ENCODE data around the gene MANSC1.
"Not testable (repeated sequence)": the region's sequence is repeated elsewhere in the genome, so short reads cannot be mapped to it uniquely, and the experiment has no call there.

The MANSC1 gene

DNA sequence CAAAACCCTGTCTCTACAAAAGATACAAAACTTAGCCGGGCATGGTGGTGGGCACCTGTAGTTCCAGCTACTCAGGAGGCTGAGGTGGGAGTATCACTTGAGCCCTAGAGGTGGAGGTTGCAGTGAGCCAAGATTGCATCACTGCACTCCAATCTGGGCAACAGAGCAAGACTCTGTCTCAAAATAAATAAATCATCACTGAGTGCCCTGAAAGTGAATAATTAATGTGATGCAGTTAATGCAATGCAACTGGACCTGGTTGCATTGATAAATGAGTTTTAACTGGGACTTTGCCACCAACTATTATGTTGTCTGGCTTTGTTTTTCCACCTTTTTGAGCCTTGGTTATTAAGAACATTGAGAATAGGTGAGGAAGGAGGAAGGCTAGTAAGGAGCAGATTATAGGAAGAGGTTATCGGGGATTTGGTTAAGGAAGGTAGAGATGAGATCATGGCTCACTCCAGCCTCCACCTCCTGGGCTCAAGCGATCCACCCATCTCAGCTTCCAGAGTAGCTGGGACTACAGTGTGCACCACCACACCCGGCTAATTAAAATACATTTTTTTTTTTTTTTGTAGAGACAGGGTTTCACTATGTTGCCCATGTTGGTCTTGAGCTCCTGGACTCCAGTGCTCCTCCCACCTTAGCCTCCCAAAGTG lies 14.9 kb upstream of the MANSC1 start:
- DNase-seq = no peak

DNA sequence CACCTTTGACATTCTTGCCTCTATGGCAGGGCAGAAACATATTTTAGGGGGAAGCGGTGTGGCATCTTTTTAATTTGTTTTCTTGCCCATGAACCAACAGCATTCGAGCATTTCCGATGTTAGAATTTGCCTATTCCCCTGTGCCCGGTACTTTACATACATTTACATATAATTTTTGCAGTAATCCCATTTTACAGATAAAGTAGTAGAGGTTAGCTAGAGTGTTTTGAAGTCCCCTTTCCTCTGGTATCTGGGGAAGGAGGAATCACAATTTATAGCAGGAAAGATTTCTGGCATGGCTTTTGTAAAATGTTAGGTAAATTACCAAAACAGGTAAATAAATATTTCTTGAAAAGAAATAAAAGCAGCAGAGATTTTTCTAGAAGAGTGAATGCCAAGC lies 8.5 kb upstream of the MANSC1 start:
- no peak for DNase-seq

DNA sequence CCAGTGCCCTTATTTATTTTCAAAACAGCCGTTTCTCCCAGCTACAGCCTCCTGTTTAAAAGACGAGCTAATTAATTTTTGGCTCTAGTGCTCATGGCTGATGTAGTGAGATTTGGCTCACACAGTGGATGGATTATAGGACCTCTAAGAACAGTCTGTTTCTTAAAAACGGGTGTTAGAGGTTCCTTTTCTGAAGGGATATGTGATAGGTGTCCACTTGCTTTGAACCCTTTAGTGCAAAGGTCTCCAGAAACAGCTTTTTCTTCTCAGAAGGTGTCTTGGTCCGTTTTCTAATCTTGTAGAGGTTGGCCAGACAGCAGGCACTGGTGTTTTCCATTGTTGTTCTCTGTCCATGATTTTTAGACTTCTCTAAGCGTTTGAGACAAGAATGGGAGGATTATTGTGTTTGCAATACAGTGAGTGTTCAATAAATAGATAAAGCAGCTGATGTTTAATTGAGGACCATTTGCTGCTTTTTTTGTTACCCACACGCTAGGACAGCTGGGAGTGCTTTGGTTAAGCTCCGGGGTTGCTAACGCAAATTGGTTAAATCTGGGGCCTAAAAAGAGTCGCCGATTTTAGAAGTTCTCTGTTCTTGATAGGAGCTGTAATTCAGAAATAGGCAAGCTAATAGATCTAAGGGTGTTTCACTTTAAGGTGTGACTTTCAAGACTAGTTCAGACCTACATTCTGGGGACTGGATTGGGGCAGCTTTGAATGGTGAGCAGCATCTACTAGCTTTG lies 7.8 kb upstream of the MANSC1 start:
- peak; percentile 85 for DNase-seq

DNA sequence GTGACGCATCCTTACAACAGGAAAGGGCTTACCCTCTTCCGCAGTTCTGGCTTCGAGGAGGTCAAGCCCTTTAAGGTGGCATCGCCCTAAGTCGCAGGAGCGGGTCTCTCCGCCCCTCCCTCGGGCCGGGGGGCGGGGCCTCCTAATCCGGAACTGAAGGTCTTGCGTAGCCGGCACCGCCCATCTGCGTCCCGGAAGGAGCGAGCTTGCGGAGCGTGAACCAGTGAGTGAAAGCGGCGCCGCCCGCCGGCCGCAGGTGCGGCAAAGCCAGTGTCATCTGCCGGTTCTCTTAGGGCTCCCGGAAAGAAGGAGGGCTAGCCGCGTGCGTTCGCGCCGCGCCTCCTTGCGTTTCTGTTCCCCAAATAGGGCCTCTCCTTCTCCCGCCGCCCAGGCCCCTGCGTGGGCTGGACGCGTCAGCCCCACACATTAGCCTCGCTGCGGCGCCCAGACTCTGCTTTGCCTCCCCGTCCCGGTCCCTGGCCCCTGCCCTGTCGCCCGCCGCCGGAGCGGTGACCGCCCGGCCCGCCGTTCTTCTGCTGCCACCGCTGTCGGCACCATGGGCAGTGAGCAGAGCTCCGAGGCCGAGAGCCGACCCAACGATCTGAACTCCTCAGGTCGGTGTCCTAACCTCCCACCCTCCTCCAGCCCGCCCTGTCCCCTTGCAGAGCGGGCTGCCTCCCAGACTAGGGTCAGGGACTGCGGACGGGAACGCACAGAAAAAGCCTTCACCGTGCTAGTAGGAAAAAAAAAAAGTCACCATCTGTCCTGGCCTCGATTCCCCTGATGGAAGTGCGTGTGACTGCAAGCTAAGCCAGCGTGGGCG lies 7.1 kb upstream of the MANSC1 start, which contains the start of gene BORCS5:
Gene BORCS5, plus strand, starts transcription at position 183 of the 823 bp plus-strand sequence. Its CDS starts 374 bp downstream, at position 557.
- peak; percentile 89 for DNase-seq

DNA sequence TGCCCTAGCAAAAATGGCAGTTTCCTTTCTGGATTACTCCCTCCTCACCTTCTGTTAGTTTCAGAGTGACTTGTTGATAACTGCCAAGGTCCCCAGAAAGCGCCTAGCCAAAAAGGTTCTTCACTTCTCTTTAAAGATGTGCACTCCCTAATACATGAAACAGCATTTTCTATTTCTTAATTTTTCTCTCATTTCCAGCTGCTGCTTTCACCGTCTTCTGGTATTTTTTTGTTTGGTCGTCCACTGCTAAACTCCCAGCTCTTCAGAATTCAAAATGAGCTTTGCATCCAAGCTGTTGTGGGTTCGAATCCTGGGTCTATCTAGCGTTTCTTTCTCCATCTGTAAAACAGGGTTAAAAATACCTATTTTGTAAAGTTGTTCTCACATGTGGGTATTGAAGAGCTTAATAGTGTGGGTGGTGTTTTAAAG lies 6.4 kb upstream of the MANSC1 start:
- DNase-seq = no peak

DNA sequence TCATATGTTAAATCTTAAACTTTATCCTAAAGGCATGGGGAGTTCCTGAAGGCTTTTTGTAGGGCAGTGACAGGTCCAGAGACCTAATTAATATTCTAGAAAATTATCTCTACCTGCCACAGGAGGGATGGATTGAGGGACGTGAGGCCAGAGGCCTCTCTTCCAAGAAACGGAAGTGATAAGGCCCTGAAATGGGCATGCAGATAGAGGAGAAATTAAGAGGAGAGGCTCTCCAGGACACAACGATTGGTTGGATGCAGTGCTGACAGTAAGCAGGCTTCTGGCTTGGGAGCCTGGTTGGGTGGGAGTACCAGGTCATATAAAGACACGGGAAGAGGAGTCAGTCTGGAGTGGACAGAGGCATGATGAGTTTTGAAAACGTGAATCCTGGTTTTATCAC lies 3.8 kb upstream of the MANSC1 start:
- no peak for DNase-seq

DNA sequence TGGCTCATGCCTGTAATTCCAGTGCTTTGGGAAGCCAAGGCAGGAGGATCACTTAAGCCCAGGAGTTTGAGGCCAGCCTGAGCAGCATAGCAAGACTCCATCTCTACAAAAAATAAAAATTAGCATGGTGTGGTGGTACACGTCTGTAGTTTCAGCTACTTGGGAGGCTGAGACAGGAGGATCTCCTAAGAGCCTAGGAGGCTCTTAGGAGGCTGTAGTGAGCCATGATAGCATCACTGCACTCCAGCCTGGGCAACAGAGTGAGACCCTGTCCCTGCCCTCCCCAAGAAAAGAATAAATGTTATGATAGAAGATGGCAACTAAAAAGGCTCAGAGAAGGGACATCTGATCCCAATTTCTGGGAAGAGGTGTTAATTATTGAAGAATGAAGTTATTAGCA lies 3.2 kb upstream of the MANSC1 start:
- no peak for DNase-seq

DNA sequence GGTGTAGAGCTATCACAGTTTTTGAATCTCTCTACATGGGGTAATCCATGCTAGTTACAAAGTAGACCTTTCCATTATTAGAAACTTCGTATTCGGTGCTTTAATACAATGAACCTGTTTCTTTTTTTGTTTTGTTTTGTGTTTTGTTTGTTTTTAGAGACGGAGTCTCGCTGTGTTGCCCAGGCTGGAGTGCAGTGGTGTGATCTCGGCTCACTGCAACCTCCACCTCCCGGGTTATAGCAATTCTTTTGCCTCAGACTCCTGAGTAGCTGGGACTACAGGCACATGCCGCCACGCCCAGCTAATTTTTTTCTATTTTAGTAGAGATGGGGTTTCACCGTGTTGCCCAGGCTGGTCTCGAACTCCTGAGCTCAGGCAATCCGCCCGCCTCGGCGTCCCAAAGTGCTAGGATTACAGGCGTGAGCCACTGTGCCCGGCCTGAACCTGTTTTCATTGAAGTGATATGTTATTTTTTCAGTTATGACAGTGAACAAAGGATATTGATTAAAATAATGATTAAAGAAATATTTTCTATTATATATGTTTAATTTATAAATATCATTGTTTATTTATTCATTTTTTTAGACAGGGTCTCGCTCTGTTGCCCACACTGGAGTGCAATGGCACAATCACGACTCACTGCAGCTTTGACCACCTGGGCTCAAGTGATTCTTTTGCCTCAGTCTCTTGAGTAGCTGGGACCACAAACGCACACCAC lies 1.6 kb upstream of the MANSC1 start:
- not testable (repeated sequence) for DNase-seq

DNA sequence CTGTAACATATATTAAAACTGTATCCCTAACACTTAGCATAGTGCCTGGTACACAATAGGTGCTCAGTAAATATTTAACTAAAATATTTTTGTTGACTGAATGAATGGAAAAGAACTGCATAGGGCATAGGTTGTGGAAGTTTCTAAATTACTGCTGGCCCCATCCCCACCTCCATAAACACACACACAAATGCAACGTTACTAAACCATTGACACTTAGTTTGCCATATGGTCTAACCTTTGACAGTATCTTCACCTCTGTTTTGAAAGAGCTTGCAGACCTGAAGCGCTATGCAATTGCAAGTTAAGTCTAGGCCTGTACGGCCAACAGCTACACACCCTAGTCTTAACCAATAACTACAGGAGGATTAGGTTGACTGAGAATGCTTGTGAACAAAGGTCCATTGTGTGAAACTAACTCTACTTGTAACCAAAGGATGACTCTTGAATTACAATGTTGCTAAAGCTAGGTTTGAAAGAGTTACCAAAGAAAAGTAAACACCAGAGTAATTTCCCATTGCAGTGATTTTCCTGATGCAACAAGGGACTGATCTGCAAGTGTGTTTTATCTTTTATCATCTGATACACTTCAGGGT lies 924 bp upstream of the MANSC1 start:
- no peak for DNase-seq

DNA sequence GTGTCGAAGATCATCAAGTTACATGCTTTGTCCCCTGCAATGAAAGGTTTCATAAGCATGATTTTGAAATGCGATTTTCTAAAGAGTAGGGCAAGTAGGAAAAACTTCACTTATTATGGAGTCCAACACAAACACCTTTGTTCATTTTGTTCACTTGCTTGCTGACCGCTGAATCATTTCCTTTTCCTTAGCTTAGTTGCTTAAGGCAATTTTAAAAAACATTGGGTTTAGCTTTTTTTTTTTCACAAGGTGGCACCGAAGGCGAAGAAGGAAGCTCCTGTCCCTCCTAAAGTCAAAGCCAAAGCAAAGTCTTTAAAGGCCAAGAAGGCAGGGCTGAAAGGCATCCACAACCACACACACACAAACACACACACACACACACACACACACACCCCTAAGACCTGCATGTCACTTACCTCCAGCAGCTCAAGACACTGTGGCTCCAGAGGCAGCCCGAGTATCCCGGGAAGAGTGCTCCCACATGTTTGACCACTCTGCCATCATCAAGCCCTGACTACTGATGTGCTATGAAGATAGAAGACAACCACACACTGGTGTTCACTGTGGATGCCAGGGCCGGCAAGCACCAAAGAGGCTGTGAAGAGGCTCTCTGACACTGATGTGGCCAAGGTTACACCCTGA lies 11.4 kb downstream of the MANSC1 start:
- DNase-seq = no peak

DNA sequence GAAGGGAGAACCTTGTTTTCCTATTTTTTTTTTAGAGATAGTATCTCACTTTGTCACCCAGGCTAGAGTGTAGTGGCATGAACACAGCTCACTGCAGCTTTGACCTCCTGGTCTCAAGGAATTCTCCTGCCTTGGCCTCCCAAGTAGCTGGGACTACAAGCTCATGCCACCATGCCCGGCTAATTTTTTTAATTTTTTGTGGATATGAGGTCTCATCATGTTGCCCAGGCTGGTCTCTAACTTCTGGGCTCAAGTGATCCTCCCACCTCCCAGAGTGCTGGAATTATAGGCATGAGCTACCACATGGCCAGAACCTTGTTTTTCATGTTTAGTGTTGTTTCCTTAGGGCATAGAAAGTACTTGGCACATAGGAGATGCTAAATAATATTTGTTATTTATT lies 13.5 kb downstream of the MANSC1 start:
- DNase-seq = no peak

DNA sequence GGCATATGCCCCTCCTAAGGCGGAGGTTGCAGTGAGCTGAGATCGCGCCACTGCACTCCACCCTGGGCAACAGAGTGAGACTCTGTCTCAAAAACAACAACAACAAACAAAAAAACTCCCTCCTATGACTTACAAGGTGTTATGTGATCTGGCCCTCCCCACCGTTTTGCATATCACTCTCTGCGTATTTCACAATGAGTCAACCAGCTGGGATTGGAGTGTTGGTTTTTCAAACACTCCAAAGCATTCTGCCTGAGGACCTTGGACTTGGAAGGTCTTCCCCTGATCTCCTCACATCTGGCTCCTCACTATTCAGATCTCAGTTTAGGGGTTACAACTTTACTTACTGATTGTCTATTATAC lies 14.0 kb downstream of the MANSC1 start:
- no peak for DNase-seq

DNA sequence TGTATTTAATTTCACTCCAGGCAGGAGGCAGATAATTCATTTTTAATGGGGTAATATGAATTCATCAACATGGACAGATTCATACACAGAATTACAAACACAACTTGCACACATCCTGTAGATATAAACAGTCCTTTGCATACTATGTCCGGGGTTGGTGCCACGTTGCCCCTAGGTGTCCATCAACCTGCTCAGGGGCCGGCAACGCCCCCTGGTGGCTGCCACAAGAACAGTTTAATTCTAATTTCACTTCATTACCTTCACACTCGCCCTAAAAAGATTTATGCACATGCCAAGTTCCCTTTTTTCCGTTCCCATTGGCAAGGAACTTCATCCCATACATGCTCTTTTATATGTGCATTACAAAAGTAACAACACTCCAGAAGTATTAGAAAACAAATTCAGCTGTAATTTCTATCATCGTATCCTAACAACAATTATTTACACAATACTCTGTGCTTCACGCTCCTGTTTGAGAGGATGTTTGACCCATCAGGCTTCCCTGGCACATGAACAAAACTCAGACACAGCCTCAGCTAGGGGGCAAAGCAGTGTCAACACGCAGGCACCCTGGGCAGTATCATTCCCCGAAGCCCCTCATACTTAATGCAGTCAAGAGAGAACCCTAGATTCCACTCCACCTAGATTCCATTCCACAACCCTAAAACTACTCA lies 15.5 kb downstream of the MANSC1 start:
- DNase-seq = peak; percentile 39

DNA sequence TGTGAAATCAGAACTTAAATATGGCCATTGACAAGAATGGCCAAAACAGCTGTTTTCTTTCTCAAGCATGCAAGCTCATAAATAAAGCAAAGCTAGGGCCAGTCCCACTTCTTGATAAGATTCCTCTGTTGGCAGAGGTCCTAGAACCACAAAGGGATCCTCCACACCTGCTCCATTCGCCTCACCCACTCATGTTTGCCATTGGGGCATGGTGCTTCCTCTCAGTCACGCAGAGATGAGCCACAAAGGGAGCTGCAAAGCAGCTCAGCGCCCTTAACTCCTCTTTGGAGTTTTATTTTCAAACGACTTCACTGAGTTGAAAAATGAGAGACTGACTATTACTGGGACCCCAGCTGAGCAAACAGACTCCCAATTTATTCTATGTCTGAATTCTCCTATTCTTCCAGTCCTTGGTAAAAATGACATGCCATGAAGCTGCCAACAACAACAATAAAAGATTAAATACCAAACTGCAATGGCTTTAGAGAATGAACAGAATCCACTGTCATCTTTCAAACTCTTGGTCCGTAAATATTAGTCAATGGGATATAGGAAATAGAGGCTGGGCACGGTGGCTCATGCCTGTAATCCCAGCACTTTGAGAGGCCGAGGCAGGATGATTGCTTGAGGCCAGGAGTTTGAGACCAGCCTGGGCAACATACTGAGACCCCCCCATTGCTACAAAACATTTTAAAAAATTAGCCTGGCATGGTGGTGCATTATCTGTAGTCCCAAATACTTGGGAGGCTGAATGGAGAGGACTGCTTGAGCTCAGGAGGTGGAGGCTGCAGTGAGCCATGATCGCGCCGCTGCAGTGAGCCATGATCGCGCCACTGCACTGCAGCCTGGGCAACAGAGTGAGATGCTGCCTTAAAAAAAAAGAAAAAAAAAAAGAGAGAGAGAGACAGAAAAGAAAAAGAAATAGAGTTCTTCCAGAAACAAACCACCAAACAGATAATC lies 16.4 kb downstream of the MANSC1 start:
- DNase-seq = peak; percentile 99

DNA sequence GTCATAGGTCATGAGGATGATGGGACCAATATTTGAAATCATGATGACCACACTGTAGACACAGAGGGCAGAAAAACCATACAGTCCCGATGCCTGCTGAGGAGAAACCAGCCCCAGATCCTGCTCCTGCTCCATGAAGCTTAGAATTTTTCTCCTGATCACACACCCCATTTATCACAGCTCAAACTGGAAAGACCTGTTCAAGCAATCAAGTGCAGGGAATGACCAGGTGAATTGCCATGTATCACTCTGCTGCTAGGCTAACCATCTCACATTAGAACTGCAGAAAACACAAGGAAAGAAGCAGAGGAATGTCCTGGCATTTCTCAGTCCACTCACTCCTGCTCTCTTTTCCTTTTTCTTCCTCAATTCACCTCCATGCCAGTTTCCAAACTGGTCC lies 18.1 kb downstream of the MANSC1 start:
- peak; percentile 36 for DNase-seq

DNA sequence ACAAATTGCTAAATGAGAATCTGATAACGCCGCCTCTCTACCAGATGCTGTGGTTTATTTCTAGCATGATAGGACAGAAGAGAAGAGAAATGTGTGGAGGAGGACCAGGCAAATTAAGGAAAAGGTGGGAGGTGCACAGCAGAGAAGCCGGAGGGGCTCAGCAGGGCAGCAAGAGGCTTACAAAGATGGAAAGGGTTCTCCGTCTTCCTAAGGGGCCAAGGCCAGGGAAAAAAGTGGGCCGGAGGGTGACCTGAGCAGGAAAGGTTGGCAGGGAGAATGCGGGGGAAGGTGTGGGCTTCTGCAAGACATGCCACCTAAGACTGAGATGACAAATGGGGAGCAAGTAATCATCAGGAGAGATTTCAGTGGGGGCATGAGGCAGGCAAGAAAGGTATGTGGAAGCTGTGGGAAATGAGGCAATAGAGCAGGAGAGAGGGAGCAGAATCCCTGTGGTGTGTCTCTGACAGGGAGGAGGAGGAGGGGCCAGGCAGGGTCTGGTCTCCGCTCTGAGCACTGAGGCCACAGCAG lies 18.7 kb downstream of the MANSC1 start:
- DNase-seq = no peak

DNA sequence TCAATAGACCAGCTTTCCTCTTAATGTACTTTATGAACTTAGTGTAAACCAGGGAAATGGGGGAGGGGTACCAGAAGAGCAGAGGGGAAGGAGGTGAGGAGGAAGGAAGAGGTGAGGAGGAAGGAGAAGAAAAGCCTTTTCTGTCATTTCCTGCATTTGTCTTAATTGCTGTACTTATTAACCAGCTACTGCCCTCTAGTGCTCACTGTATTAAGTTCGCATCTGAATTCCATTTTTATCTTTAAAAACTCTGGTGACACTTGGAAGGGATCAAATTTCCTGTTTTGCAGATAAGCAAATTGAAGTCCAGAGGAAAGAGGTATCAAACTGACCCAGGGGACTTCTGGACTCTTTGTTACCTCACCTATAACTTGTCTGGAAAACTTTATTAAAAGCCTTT lies 22.2 kb downstream of the MANSC1 start:
- DNase-seq = peak; percentile 69

DNA sequence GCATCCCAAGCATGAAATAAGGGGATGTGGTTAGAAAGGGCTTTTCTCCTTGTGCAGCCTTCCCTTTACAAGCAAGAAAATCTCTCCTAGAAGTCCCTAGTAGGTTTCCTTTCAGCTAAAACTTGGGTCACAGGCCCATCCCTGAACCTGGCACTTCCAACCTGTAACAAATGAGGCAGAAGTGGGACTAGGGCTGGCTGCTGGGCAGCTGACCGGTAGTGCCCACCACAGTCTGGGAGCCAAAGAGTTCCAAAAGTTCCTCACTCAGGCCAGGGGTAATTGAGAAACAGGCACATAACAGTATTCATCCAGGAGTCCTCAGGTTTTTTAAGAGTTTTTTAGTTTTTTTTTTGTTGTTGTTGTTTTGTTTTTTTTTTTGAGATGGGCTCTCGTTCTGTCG lies 23.8 kb downstream of the MANSC1 start:
- no peak for DNase-seq

DNA sequence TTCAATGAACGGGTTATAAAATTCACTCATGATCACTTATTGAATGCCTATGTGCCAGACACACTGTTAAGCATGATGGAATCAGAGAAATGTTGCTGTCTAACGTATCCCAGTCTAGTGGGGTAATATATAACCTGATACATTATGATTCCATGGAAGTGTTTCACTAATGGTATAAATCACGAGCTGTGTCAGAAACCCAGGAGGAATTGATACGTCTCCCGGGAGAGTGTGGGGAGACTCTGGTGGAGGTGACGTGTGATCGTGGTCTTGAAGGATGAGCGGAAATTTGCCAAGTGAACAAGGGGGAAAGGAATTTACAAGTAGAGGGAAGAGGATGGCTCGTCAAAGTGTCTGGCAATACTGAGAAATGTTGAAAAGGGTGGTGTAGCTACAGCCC lies 26.5 kb downstream of the MANSC1 start:
- DNase-seq = no peak

DNA sequence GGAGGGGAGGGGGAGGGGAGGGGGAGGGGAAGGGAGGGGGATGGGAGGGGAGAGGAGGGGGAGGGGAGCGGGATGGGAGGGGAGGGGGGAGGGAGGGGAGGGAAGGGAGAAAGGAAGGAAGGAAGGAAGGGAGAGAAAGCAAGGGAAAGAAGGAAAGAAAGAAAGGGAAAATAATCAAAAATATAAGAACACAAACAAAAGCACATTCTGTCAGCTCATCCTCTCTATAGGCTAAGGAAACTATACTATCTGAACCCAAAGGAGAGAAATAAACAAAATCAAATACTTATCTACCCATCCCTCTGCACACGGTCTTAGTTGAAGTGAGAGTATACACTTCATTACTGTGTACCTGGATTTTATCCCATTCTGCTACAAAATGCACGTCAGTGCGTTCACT lies 26.9 kb downstream of the MANSC1 start:
- DNase-seq = no peak

All from DMS79 treated with DMSO at 0.1 percent for 48 hours (cell line).